HG03432 (cell line): ENCODE measurements around the gene RAP1GAP2.
"Not testable (repeated sequence)": the region's sequence is repeated elsewhere in the genome, so short reads cannot be mapped to it uniquely, and the experiment has no call there.

Experiments
- ATAC-seq: cut with Tn5 transposase; IDR thresholded peaks from one replicate; pipeline ENCODE4 v1.9.1; 2021; ENCODE audit warnings: mild to moderate bottlenecking, moderate library complexity; ENCODE audit not compliant: unreplicated experiment

Gene RAP1GAP2

GRCh38 chr17:2814049-2814448 lies 17.8 kb downstream of the RAP1GAP2 start:
- ATAC-seq, result peak; percentile 23

GRCh38 chr17:2814481-2815341 lies 18.5 kb downstream of the RAP1GAP2 start:
- ATAC-seq, result peak; percentile 63

- no peak for ATAC-seq
Observed at GRCh38 chr17:2815781-2816185, 19.5 kb downstream of the RAP1GAP2 start.

GRCh38 chr17:2816688-2817087 lies 20.4 kb downstream of the RAP1GAP2 start:
- ATAC-seq, result no peak

- ATAC-seq, result not testable (repeated sequence)
Observed at GRCh38 chr17:2819294-2819693, 23.1 kb downstream of the RAP1GAP2 start.

- no peak for ATAC-seq
Observed at GRCh38 chr17:2819921-2820501, 23.8 kb downstream of the RAP1GAP2 start.

GRCh38 chr17:2821868-2822267 lies 25.6 kb downstream of the RAP1GAP2 start:
- no peak for ATAC-seq

- no peak for ATAC-seq
Observed at GRCh38 chr17:2822358-2822757, 26.1 kb downstream of the RAP1GAP2 start.

GRCh38 chr17:2825253-2825970 lies 29.2 kb downstream of the RAP1GAP2 start:
- ATAC-seq, result no peak

- no peak for ATAC-seq
Observed at GRCh38 chr17:2828397-2829038, 32.3 kb downstream of the RAP1GAP2 start.

- ATAC-seq, result no peak
Observed at GRCh38 chr17:2830678-2831077, 34.4 kb downstream of the RAP1GAP2 start.

GRCh38 chr17:2835780-2836179 lies 39.5 kb downstream of the RAP1GAP2 start:
- ATAC-seq, result no peak

- ATAC-seq, result peak; percentile 74
Observed at GRCh38 chr17:2837147-2837561, 40.9 kb downstream of the RAP1GAP2 start.

- no peak for ATAC-seq
Observed at GRCh38 chr17:2841606-2842005, 45.4 kb downstream of the RAP1GAP2 start.

GRCh38 chr17:2842464-2842863 lies 46.2 kb downstream of the RAP1GAP2 start:
- ATAC-seq, result no peak

- no peak for ATAC-seq
Observed at GRCh38 chr17:2844416-2844815, 48.2 kb downstream of the RAP1GAP2 start.

GRCh38 chr17:2847381-2848333 lies 51.4 kb downstream of the RAP1GAP2 start:
- ATAC-seq, result no peak

GRCh38 chr17:2849327-2849670 lies 53.1 kb downstream of the RAP1GAP2 start:
- no peak for ATAC-seq

- no peak for ATAC-seq
Observed at GRCh38 chr17:2850991-2851390, 54.8 kb downstream of the RAP1GAP2 start.

GRCh38 chr17:2851615-2852014 lies 55.4 kb downstream of the RAP1GAP2 start:
- no peak for ATAC-seq
